NCI-H128 (cell line): ENCODE measurements around the gene PERM1.
"Not testable (repeated sequence)": the region's sequence is repeated elsewhere in the genome, so short reads cannot be mapped to it uniquely, and the experiment has no call there.

Experiments used
- DNase-seq: peaks from one replicate; lab custom pipeline; 2025; ENCODE audit not compliant: unreplicated experiment; lab: John Stamatoyannopoulos, UW

The PERM1 gene

GRCh38 chr1:979744-980072 is 2.2 kb downstream of the PERM1 start:
- no peak for DNase-seq

- DNase-seq, result no peak
These were observed 2.8 kb downstream of the PERM1 start for GRCh38 chr1:978835-979743.

- DNase-seq, result no peak
These were observed 3.6 kb downstream of the PERM1 start for GRCh38 chr1:978069-978834.

- not testable (repeated sequence) for DNase-seq
These were observed 5.1 kb downstream of the PERM1 start for GRCh38 chr1:976791-977190.

GRCh38 chr1:975896-976683 is 5.8 kb downstream of the PERM1 start:
- peak; percentile 49 for DNase-seq

- DNase-seq, result no peak
These were observed 6.5 kb downstream of the PERM1 start for GRCh38 chr1:975365-975764.

- no peak for DNase-seq
These were observed 7.1 kb downstream of the PERM1 start for GRCh38 chr1:974687-975328.

GRCh38 chr1:974293-974640 is 7.6 kb downstream of the PERM1 start:
- no peak for DNase-seq

- no peak for DNase-seq
These were observed 8.2 kb downstream of the PERM1 start for GRCh38 chr1:973459-974292.

GRCh38 chr1:972726-973458 is 9.0 kb downstream of the PERM1 start:
- no peak for DNase-seq

GRCh38 chr1:971751-972506 is 10.0 kb downstream of the PERM1 start:
- no peak for DNase-seq

GRCh38 chr1:970973-971730 is 10.7 kb downstream of the PERM1 start:
- no peak for DNase-seq

- no peak for DNase-seq
These were observed 11.5 kb downstream of the PERM1 start for GRCh38 chr1:970242-970972.

GRCh38 chr1:969260-969855 is 12.5 kb downstream of the PERM1 start:
- DNase-seq, result no peak

GRCh38 chr1:967466-968343 is 14.2 kb downstream of the PERM1 start:
- no peak for DNase-seq

GRCh38 chr1:966704-967300 is 15.1 kb downstream of the PERM1 start:
- no peak for DNase-seq
